GM21825 (cell line): ENCODE measurements around the gene CCDC177.
"Not testable (repeated sequence)": the region's sequence is repeated elsewhere in the genome, so short reads cannot be mapped to it uniquely, and the experiment has no call there.

Experiments used
- ATAC-seq: cut with Tn5 transposase; IDR thresholded peaks from one replicate; pipeline ENCODE4 v1.9.1; 2021; ENCODE audit warnings: mild to moderate bottlenecking, moderate library complexity; ENCODE audit not compliant: unreplicated experiment

CCDC177 gene

DNA sequence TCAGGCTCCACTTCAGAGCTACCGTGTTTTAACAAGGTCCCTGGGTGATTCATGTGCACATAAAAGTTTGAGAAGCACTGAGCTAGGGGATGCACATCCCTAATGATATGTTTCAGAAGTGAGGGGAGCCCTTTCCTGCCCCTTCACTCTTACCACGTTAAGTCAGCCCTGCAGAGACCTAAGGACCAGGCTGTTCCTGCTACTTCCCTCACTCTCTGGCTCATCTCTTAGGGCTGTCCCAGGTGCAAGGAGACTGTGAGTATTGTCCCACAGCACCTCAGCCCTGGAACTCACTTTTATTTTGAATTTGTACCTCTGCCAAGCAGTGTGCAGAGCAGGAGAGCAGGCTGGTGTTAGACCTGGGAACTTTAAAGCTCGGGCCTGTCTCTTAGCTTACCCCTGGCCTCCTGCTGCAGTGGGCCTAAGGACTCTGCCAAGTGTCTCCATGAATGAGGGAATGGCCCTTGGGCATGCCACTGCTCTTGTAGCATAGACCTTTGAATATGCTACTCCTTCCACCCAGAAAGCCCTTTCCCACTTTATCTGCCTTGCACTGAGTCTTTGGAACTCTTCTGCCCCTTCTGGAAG is 25.7 kb upstream of the CCDC177 start:
- no peak for ATAC-seq

DNA sequence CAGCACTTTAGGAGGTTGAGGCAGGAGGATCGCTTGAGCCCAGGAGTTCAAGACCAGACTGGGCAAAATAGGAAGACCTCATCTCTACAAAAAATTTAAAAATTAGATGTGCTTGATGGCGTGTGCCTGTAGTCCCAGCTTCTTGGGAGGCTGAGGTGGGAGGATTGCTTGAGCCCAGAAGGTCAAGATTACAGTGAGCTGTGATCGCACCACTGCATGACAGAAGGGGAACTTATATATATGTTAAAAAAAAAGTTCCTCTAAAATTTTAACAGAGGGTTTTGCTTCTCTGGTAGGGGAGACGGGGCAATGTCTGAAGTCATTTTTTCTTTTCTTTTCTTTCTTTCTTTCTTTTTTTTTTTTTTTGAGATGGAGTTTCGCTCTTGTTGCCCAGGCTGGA is 24.8 kb upstream of the CCDC177 start:
- not testable (repeated sequence) for ATAC-seq

DNA sequence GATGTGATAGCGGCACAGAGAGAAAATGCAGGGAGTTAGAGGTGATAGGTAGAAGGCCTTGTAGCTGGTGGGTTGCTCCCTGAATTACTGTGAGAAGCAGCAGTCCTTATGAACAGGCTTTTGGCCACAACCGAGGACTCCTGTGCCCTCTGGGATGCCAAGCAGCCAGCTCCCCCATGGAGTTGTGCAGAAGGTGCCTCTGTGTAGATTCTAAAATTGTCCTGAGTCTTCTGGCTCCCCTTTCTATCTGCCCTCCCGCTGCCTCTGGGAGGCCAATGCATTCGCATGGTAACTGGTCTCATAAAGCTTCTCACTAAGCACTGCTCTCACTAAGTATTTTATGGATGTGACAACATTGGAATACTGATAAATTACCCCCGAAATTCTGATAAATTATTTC is 20.7 kb upstream of the CCDC177 start:
- ATAC-seq: no peak

DNA sequence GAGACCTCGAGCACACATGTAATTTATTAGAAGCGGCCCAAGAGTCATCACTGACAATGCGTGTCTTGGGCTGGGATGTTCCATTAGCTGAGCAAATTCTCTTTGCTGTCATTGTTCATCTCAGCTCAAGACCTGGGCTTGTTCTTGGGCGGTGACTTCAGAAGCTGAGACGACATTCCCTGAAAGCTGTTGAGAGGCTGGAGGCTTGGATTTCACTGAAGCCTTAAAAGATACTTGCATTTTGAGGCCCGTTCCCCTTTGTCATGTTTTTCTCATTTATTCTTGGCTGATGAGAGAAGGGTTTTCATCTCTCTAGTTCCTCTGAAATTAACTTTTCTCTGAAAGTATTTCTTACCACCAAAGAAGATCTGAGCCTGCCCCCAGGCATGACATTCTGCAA is 20.2 kb upstream of the CCDC177 start:
- ATAC-seq: no peak

DNA sequence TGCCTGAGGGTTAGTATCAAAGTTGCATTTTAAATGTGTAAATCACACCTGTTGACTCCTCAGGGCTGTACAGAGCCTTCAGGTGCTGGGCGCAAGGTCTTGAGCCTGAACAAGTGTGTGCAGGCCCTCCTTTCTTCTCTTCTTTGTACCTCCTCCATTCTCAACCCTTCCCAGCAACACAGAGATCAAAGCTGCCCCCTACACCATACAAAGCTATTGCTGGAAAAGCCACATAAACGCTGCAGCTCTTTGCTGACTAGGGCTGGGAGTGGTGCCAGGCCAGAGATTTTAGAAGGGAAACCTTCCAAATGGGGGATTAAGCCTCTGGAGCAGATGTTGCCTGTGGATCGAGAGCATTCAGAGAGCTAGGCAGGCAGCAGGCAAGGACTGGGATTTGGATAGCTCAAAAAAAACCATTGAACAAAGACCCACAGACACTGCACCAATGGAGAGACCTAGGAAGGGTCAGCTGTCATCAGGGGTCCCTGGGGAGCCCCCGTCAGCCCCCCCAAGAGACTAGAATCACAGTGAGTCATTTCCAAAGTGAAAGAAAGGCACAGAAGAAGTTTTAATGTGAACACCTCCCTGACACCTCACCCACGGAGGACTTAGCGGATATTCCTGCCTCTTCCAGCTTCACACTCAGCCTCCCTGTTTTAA is 18.5 kb upstream of the CCDC177 start:
- ATAC-seq: no peak

DNA sequence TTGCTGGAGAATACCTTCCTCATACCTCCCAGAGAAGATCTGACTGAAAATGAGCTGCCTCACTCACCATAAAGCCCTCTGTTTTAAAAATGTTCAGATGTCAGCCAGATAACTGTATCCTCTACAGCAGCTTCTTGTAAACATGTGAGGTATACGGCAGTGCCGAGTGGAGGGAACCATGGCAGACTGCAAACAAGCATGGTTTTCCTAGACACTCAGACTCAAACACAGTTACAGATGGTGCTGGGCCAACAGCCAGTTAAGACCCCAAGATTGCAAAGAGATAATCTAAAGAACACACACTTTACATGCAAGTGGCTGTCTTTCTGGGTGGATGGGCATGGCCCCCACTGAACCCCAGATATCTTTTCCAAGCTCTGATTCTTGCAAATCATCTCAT is 16.6 kb upstream of the CCDC177 start:
- ATAC-seq: no peak

DNA sequence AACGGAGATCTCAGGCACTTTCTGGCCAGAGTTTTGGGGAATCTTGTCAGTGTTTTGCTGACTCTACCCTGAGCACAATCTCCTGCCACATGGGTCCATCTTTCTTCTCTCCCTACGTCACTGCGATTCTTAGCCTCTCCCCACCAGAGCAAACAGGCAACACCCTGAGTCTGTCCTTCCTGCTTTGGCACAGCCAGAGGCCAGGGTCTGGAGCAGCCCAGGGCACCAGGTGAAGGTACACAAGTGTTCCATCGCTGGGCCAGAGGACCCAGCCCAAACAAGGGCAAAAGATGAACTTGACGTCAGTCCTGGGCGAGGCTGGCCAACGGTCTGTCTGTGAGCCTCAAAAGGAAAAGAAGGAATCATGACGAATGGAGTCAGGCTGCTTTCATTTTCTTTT is 12.7 kb upstream of the CCDC177 start:
- ATAC-seq: no peak

DNA sequence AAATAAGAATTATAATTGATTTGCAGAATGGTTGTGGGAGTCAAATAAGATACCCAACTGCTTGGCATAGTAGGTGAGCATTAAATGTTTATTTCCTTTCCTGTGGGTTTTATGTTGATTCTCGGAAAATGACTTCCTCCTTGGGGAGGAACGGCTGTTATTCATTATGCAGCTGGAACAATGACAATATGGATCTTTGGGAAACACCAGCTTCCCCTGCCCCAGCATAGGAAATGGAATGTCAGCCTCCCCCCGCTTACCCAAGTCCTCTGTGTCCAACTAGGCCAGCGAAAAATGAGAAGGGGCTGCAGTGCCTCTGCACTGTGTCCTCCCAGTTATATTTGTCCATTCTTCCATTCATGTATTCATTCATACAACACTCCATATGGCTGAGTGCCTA is 11.7 kb upstream of the CCDC177 start:
- no peak for ATAC-seq

DNA sequence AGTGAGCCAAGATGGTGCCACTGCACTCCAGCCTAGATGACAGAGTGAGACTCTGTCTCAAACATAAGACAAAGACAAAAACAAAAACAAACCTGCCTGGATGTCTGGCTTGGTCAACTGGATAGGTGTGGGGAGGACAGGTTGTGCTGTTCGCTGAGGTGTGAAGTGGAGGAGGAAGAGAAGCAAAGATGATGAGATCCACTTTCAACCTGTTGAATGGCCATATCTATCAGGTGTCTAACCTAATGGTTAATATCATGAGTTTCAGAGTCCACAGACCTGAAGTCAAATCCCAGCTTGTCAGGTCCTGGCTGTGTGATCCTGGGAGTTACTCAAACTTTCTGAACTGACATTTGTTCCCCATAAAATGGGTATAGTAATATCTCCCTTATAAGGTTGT is 9.7 kb upstream of the CCDC177 start:
- no peak for ATAC-seq

DNA sequence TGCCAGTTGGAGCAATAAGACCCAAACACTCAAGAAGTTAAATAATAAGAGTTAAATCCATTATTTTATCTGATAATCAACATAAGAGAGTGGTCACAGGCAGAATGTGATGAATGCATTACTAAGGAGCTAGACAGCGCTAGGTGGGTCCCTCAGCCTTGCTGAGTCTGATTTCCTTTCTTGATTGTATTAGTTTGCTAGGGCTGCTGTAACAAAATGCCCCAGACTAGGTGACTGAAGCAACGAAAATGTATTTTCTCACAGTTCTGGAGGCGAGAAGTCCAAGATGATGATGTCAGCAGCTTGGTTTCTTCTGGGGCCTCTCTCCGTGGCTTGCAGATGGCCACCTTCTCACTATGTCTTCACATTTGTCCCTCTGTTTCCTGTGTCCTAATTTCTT is 8.2 kb upstream of the CCDC177 start:
- no peak for ATAC-seq

DNA sequence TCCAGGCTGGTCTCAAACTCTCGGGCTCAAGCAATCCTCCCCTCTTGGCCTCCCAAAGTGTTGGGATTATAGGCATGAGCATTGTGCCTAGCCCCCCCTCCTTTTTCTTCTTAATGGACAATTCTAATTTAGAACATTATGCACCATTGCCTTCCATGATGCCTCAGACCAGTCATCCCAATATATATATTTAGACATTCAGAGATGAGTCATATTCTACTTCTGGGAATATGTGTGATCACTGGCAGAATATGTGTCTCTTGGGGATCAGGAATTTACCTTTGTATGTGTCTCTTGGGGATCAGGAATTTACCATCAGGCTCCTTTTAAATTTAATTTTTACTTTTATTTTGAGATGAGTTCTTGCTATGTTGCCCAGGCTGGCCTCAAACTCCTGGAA is 7.5 kb upstream of the CCDC177 start:
- ATAC-seq: no peak

DNA sequence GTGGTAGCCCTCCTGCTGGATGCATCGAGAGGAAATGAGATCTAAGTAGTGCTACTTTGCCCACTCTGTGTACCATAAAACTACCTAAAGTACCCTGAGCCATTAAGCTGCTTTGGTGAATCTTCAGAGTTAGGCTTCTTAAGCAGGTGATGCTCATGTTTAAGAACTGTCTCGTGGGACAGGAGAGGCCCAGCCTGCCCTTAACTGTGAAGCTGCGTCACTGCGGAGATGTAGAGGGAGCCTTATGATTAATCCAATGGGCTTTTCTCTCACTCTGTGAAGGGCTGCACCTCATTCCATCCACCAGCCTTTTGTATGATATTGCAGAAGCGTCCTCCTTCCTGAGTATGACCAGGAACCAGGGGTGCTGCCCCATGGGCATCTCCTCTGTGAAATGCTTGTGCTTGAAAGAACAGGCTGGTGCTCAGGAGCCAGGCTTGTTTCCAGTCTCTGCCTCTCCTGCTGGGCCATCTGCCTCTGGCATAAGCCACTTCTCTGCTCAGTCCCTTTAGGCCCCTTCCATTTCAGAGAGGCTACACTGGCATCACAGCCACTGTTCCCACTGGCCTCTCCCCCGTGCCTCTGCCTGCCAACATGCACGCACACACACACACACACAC is 6.8 kb upstream of the CCDC177 start:
- ATAC-seq: no peak

DNA sequence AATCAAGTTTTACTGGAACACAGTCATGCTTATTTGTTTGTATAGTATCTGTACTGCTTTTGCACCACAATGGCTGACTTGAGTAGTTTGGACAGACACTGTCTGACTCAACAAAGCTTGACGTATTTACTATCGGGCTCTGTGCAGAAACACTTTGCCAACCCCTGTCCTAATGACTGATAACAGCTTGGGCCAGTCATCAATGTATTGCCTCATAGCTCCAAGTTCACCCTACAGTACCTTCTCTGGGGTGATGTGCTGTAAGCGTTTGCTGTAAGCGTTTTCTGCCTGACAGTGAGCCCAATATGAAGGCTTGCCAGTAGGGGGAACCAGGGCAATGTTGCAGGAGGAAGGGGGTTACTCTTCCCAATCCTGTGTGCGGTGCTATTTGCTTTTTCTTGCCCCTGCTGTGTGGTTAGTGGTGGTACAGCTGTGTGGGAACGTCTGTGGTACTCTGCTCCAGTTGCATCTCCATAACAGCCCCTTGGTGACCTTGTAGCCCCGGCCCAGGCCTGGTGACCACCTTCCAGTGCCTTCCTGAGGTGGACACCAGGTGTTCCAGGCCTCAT is 5.4 kb upstream of the CCDC177 start:
- no peak for ATAC-seq

DNA sequence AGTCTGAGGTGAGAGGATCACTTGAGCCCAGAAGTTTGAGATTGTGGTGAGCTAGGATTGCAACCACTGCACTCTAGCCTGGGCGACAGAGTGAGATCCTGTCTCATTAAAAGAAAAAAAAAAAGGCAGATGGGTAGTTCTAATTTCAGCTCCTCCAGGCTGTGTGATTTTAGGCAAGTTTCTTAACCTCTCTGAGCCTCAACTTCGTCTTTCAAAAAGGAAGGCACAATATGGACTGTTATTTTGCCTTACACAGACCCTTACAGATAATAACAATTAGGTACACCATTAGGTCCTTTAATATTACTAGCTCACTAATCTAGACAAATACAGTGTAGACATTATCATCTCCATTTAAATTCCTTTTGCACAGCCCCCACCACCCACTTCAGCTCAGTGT is 4.8 kb upstream of the CCDC177 start:
- ATAC-seq: no peak

DNA sequence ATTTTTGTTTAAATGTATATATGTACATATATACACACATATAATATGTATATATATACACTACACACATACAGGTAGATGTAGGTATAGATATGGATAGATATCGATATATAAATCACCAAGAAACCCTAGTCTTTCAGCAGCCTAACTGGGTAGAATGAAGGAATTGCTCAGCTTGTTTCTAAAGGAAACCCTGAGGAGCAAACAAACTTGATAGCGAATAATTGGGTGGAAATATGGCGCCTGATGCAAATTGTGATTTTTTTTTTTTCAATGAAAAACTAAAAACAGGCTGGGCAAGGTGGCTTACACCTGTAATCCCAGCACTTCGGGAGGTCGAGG is 254 bp upstream of the CCDC177 start:
- no peak for ATAC-seq

DNA sequence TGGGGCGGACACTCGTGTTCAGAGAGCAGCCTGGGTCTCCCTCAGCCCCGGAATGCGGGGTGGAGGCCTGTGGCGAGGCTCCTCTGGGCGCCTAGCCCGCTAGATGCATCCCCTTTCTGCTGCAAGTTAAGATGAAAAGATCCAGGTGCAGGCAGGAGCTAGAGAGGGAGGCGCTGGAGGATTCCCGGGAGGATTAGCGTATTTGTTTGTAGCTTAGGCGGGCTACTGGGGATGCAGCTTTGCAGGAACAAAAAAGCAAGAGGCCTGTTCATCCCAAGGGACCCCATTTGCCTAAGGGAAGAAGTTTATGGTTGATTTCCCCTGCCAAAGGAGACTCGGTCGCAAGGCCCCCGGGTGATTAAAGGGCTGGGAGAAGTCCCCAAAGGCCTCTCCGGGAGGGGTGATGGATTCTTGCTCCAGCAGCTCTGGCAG is 824 bp downstream of the CCDC177 start:
- ATAC-seq: no peak

DNA sequence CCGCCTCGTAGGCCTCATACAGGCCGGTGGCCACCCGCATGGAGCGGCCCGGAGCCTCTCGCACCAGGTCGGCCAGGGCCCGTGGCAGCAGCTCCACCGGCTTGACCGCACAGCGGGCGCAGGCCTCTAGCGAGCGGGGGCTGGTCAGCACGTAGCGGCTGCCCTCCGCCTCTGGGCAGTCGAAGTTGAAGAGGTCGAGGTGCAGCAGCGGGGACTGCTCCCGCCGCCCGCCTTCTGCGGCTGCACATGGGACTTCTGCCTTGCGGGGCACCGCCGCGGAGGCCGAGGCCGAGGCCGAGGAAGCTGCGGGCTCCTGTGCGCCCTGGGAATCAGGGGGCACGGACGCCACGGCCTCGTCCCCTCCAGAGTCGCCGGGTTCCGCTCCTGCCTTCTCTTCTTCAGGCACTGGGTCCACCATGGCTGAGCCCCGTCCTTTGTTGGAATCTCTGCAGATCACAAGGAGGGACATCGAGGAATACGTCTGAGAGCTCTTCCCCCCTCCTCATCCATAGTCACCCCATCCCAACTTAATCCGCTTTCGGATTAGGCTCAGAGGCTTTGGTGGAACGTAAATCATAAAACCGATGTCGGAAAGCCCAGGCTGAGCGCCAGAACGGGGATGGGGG is 1.4 kb downstream of the CCDC177 start:
- no peak for ATAC-seq

DNA sequence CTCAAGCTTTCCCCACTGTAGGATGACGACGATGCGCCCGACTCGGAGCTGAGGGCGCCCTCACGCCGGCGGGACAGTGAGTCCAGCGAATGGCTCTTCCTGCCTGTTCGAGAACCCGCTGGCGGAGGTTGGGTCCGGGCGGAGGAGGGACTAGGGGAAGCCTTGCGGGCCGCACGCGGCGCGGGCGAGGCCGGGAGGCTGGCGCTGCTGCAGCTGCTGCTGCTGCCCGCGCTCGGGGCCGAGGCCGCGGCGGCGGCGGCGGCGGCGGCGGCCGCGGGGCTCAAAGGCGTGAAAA is 1.9 kb downstream of the CCDC177 start:
- ATAC-seq: no peak

DNA sequence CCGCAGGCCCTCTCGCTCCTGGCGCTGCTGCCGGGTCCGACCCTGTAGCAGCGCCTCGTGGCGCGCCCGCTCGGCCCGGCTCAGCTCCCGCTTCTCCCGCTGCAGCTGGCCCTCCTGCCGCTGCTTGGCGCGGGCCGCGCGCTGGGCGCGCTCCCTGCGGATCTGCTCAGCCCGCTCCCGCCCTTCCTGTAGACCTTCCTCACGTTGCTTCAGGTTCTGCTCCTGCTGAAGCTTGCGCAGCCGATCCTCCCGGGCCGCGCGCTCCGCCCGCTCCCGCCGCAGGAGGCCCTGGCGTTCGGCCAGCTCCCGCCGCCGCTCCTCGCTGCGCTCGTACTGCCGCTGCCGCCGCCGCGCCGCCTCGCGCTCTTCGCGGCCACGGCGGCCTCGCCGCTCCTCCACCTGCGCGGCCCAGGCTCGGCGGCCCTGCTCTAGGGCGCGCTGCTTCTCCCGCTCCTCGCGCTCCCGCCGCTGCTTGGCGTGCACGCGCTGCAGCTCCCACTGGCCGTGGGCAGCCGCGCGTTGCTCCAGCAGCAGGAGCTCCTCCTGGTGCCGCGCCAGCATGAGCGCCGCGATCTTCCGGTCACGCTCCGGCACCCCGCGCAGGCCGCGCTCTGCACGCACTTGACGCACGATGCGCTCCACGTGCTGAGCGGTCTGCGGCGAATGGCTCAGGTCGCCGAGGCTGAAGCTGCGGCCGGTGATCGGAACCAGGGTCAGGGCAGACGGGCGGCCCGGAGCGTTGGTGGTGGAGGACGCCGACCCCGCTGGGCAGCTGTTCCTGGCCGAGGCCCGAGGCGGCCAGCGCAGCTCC is 2.4 kb downstream of the CCDC177 start:
- ATAC-seq: no peak

DNA sequence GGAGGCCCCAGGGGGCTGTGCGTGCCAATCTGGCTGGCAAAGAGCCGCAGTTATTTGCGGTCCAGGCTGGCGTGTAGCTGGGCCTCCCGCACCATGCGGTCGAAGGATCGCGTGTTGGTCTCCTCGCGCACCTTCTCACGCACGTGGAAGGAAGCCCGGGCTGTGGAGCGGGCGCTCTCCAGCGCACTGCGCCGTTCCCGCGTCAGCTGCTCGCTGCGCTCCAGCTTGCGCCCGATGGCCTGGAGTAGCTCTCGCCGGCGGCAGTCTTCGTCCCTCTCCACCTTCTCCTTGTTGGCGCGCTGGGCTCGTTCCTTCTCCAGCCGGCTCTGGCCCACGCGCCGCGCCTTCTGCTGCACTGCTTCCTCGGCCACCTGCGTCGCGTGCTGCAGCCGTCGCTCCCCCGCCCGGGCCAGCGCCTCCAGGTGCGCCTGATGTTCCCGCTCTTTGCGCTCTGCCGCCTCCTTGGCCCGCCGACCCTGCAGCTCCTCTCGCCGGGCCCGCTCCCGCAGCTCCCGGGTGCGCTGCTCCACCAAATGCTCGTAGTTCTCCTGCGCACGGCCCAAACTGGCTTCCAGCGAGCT is 3.1 kb downstream of the CCDC177 start:
- no peak for ATAC-seq

DNA sequence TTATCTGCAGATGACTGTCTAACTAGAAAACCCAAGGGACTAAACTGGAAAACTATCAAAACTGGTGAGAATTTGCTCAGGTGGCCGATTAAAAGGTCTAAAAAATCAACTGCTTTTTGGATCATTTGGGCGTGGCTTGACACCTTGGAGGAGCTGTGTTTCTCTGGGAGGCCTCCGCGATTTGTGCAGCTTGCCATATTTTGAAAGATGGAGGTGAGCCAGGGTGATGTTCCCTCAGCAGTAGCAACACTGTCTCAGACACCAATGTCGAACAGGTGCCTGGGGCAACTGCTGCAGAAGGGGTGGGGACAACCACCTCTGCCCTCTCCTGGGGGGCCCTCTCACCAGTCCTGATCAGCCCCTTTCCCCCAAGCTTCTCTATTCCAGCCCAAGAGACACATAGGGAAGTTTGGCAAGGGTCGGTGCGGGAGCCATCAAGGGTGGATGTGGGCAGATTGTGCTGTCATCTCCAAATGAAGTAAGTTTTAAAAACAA is 3.8 kb downstream of the CCDC177 start:
- no peak for ATAC-seq
